NCI-H1930 (cell line): ENCODE measurements around the gene LRSAM1.

ENCODE experiments used
- DNase-seq, 2 experiments: peaks; one replicate each; lab custom pipeline; 2025; lab: John Stamatoyannopoulos, UW

LRSAM1 gene

GRCh38 chr9:127496974-127497373 lies 45.7 kb downstream of the LRSAM1 start:
- DNase-seq: no peak

DNA sequence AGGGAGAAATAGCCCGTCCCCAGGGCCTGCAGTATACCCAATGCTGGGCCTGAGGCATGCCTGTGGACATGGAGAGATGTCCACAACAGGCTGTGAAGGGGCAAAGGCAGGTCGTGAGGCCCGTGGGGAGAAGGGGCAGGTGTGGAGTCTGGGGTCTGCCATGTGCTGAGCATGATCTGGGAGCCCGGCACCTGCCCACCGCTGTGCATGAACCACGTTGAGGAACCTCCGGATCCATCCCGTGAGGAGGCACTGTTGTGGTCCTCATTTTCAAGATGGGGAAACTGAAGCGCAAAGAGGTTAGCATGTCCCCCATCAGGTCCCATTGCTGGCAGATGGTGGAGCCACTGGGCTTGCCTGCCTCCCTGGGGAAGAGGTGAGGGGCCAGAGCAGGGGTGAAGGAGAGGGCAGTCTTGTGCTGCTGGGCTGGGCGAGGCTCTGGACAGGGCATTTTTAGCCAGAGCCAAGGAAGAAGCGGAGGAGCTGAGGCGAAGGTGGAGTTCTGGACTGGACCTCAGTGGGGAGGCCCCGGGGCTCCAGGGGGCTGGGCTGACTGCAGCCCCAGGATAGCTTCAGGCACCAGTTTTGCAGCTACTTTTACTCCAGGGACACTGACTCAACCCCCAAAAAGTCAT lies 46.5 kb downstream of the LRSAM1 start:
- DNase-seq: no peak

DNA sequence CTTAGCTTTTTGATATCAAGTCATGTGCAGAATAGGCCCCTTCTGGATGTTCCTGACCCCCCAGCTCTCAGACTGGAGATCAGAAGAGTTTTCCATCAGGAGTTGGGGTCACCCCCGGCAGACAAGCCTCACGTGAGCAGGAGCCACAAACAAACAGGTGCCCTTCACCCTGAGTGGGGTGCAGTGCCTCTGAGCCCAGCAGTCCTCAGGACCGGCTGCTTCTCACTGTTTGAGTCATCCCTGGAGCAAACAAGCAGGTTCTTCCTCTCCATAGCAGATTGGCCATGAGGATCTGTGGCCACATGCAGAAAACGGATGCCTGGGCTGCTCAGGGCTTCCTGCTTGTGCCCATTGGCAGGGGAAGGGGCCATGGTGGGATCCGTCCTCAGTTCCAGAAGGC lies 47.0 kb downstream of the LRSAM1 start:
- no peak for DNase-seq

GRCh38 chr9:127500399-127500798 lies 49.1 kb downstream of the LRSAM1 start:
- DNase-seq: no peak

GRCh38 chr9:127500862-127501261 lies 49.6 kb downstream of the LRSAM1 start:
- DNase-seq: no peak

GRCh38 chr9:127501821-127502343 lies 50.6 kb downstream of the LRSAM1 start:
- DNase-seq: no peak

DNA sequence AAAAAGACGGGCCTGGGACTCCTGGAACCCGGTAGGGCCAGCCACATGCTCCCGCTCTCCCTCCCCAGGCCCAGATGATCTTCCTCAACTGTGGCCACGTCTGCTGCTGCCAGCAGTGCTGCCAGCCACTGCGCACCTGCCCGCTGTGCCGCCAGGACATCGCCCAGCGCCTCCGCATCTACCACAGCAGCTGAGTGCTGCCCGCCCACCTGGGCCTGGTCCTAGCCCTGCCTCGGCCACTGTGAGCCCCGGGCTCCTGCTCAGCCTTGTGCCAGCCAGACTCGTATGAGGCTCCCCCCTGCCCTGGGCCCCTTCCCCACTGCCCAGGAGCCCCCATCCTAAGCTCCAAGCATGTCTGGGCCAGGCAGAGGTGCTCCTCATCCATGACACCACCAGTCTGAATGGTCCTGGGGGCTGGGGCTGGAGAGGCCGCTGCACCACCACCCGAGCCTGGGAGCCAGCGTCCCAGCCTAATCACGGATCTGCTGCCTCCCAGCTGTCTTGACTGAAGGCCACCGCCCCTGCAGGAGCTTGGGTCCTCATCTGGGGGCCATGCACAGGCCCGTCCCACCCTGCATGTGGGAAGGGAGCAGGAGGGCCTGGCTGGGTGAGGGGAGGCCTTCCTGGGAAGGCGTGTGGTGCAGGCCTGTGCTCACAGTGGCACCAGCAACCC lies 51.5 kb downstream of the LRSAM1 start:
- DNase-seq: no peak

GRCh38 chr9:127503379-127503921 lies 52.1 kb downstream of the LRSAM1 start:
- DNase-seq: no peak

DNA sequence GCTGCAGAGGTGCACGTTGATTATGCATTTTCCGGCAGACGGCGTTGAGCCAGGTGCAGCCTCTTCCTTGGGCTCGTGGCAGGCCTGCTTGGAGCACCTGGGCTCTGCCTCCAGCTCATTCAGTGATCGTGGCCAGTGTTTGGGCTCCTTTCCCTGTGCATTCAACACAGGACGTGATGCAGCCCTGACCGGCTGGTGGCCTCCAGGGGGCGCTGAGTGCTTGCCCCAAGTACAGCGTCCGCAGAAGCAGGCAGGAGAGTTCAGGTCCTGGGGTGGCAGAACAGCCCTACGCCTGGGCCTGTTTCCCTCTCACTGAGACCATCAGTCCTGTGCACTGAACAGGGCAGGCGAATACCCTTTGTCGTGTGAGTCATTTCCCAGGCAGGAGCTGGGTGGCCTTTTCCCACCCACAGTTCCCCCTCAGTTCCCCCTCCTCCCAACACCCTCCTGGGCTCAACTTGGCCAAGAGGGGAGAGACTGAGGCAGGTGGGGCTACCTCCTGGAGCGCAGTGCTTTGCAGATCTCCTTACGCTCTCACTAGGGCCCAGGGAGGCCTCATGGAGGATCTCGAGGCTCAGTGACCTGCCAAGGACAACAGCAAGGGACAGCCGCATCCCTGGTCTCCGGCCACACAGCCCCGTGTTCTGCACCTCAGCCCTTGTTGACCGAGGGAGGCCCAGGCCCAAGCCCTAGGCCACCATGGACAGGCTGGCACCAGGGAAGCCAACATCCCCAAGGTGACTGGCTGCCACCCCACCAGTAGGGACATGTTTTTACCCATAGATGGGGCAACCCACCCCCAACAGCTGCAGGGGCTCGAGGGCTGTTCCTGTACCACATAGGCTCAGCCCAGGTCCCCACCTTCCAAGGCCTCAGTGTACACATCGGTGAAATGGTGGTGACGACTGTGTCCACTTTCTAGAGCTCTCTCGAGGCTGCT lies 52.9 kb downstream of the LRSAM1 start:
- DNase-seq: peak; percentile 50 to 60

GRCh38 chr9:127504887-127505251 lies 53.6 kb downstream of the LRSAM1 start:
- no peak for DNase-seq

GRCh38 chr9:127505396-127506116 lies 54.2 kb downstream of the LRSAM1 start:
- DNase-seq: no peak

GRCh38 chr9:127506117-127506813 lies 55.0 kb downstream of the LRSAM1 start:
- no peak for DNase-seq

- no peak for DNase-seq
Observed at GRCh38 chr9:127506814-127507750, 55.8 kb downstream of the LRSAM1 start.

DNA sequence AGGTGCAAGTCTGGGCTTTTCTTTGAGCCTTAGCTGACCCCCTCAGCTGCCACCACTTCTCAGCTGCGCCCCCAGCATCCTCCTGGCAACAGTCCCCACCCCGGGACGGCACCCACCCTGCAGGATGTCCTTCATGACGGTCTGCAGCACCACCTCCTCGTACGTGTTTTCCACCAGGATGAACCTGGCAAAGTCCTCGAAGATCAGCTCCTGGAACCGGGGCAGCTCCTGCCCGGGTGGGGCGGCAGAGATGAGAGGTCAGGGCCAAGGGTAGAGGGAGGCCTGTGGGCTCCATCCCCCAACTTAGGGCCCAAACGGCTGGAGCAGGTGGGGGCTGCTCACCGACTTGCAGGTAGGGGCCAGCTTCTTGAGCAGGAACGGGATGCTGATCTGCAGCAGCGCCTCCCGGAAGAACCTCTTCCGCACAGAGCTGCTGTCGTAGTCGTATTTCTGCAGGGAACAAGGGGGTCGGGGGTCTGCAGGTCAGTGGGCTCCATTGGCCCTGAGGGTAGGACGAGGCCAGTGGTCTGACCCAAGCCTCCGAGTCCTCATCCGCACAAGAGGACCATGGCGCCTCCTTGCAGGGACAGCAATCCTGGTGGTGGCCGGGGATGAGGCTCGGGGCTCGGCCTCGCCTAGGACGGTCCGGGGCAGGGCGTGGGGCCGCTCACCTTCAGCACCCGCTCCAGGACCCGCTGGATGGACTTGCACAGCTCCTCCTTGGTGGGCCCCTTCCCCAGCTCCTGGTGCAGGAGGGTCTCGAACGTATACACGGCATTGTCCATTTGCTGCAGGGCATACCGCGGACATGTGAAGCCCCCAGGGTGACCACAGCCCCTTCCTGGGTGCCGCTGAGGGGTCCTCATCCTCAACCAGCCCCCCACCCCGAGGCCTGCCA lies 56.7 kb downstream of the LRSAM1 start:
- DNase-seq: no peak

GRCh38 chr9:127508901-127509260 lies 57.6 kb downstream of the LRSAM1 start:
- no peak for DNase-seq

DNA sequence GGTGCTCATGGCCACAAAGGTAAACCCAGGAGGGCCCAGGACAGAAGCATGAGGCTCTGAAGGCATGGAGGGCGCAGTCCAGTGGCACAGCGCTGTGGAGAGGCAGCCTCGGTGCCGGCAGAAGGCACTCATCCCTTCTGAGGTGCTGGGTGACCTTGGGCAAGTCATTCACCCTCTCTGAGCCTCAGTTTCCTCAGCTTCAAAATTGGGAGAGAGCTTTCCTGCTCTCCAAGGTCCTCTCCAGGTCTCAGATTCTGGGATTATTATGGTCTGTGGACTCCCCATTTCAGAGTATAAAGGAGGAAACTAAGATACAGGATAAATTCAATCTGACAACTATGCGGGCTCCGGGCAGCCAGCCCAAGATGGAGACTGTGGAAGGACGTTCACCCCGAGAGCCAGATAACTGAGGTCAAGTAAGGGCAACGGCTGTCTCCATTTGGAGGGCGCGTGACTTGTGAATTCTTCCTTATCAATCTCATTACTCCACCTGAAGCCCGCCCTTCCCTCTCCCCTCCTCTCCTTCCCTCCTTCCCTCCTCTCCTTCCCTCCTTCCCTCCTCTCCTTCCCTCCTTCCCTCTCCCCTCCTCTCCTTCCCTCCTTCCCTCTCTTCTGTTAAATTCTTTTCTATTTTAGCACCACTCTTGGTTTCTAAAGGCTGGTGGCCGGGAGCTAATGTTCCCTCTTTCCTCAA lies 58.1 kb downstream of the LRSAM1 start:
- no peak for DNase-seq

DNA sequence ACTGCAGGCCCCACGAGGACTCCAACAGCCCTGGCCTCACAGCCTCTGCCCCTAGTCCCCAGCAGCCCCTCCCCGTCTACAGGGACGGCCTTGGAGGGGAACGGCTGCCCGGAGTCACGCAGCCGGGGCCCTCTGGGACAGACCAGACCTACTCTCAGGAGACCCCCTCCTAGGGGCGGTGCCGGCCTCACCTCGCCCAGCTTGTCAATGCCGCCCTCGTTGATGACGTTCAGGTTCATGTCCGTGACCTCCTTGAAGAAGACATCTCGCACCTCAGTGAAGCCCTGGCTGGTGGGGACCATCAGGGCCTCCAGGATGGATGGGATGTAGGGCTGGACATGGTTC lies 58.6 kb downstream of the LRSAM1 start:
- DNase-seq: no peak

DNA sequence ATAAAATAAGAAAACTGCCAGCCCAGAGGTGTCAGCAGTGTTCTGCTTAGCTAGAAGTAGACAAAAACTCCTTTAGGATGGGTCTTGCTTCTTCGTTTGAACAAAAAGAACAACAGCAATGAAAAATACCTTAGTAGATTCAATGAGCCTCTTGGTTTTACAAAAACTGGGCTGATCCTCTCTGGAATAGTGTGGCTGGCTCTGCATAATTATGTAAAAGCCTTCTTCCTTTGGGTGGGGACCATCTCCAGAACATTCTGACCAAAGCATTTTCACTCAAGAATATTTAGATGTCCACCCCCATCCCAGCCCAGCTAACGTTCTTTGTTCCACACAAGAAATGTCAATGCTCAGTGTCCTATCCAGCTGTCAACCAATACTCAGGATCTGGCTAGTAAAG lies 63.2 kb downstream of the LRSAM1 start:
- no peak for DNase-seq
